IPS-20b (cell line): Measurements from ENCODE around the gene NAALADL2.

Experiments
- H3K27ac ChIP-seq: one replicate; pipeline ENCODE4 v1.5.1; 2013; ENCODE audit warnings: low read length
- H3K27me3 ChIP-seq: 2 replicates; pipeline ENCODE4 v1.6.1; 2013; ENCODE audit warnings: mild to moderate bottlenecking, low read length, inconsistent platforms; ENCODE audit not compliant: insufficient read depth
- H3K36me3 ChIP-seq: 2 replicates; pipeline ENCODE4 v1.6.1; 2013; ENCODE audit warnings: low read depth, mild to moderate bottlenecking, inconsistent platforms, low read length, moderate library complexity; ENCODE audit not compliant: insufficient read depth
- H3K4me1 ChIP-seq: 2 replicates; pipeline ENCODE4 v1.6.1; 2013; ENCODE audit warnings: mild to moderate bottlenecking, control low read depth, inconsistent platforms, low read length, moderate library complexity; ENCODE audit not compliant: insufficient read depth
- H3K4me3 ChIP-seq: 2 replicates; pipeline ENCODE4 v1.5.1; 2013; ENCODE audit warnings: mild to moderate bottlenecking, low read length, inconsistent platforms
- H3K9ac ChIP-seq: 2 replicates; pipeline ENCODE4 v1.6.1; 2013; ENCODE audit warnings: low read depth, mild to moderate bottlenecking, inconsistent platforms, low read length, moderate library complexity
- H3K9me3 ChIP-seq: 2 replicates; pipeline ENCODE4 v1.6.1; 2013; ENCODE audit warnings: mild to moderate bottlenecking, low read depth, low read length, inconsistent platforms; ENCODE audit not compliant: insufficient read depth

Gene NAALADL2

GRCh38 chr3:175274056-175274455, 414.9 kb downstream of the NAALADL2 start:
- no peak overlapping the region for H3K27ac ChIP-seq
- H3K36me3 ChIP-seq = no peaks in the 10 kb centered on the region
- H3K9ac ChIP-seq = no peak overlapping the region
- no peak overlapping the region for H3K4me3 ChIP-seq
- no peaks in the 10 kb centered on the region for H3K9me3 ChIP-seq
- H3K4me1 ChIP-seq = no peaks in the 10 kb centered on the region
- no peaks in the 10 kb centered on the region for H3K27me3 ChIP-seq

DNA sequence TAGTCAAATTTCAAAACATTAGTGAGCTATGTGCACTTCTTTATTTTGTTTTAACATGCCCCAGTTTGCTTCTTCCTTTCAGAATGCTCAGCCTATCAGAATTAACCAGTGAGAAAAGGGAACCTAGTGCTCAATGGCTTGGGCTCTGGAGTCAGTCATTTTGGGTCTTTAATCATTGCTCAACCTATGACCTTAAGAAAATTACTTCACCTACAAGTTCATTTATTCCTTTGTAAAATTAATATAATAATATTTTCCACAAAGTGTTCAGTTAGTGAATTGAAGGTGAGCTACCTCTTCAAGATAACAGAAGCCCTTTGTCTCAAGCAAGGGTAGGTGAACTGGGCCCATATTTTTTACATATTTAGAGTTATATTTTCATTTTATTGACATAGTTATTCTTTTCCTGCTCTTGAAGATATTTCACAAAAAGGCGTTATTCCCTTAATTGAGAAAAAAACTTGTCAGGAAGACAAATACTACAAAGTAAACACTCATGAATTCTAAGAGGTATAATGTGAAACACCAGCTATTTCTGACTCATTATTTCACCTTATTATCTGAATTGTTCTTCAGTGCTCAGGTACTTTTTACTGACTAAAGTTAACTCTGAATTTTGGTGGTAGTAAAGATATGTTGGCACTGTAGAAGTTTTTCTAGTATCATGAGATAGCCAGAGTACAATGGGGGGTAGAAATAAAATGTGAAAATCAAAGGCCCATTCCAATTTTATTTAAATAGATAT, 415.5 kb downstream of the NAALADL2 start:
- no peak overlapping the region for H3K4me3 ChIP-seq
- H3K27ac ChIP-seq = no peak overlapping the region
- H3K9ac ChIP-seq = no peak overlapping the region

DNA sequence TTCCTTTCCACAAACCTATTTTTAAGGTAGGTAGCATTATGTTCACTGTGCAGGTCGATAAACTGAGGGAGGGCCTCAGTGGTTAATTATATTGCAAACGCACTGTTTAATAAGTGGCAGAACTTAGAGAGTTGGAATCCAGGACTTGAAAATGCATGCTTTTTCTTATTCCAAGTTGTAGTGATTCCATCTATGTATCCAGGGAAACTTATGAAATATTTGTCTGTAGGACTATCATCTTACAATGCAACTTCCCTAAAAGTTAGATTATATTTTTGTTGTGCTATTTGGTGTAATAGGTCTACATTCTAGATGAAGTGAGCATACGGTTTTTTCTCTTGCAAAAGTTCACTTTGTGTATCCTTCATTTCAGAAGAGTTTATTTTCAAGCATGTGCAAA, 419.5 kb downstream of the NAALADL2 start:
- Histone ChIP-seq H3K9ac (no peak overlapping the region), H3K4me1 (no peaks in the 10 kb centered on the region), H3K9me3 (no peaks in the 10 kb centered on the region), H3K27ac (no peak overlapping the region), H3K36me3 (no peaks in the 10 kb centered on the region), H3K27me3 (no peaks in the 10 kb centered on the region), H3K4me3 (no peak overlapping the region)

More for the DNA sequence above, 415.5 kb downstream of the NAALADL2 start:
- H3K9me3 ChIP-seq = no peaks in the 10 kb centered on the region
- no peaks in the 10 kb centered on the region for H3K27me3 ChIP-seq
- no peaks in the 10 kb centered on the region for H3K36me3 ChIP-seq
- no peaks in the 10 kb centered on the region for H3K4me1 ChIP-seq

- no peaks in the 10 kb centered on the region for H3K4me1 ChIP-seq
- H3K36me3 ChIP-seq = no peaks in the 10 kb centered on the region
- H3K27ac ChIP-seq = no peak overlapping the region
- no peaks in the 10 kb centered on the region for H3K9me3 ChIP-seq
- no peak overlapping the region for H3K4me3 ChIP-seq
- H3K27me3 ChIP-seq = no peaks in the 10 kb centered on the region
- no peak overlapping the region for H3K9ac ChIP-seq
Measured at GRCh38 chr3:175279457-175279856, 420.3 kb downstream of the NAALADL2 start.

- Histone ChIP-seq H3K9me3 (no peaks in the 10 kb centered on the region), H3K27ac (no peak overlapping the region), H3K27me3 (no peaks in the 10 kb centered on the region), H3K9ac (no peak overlapping the region), H3K4me1 (no peaks in the 10 kb centered on the region), H3K4me3 (no peak overlapping the region), H3K36me3 (no peaks in the 10 kb centered on the region)
Measured at GRCh38 chr3:175279911-175280310, 420.8 kb downstream of the NAALADL2 start.

DNA sequence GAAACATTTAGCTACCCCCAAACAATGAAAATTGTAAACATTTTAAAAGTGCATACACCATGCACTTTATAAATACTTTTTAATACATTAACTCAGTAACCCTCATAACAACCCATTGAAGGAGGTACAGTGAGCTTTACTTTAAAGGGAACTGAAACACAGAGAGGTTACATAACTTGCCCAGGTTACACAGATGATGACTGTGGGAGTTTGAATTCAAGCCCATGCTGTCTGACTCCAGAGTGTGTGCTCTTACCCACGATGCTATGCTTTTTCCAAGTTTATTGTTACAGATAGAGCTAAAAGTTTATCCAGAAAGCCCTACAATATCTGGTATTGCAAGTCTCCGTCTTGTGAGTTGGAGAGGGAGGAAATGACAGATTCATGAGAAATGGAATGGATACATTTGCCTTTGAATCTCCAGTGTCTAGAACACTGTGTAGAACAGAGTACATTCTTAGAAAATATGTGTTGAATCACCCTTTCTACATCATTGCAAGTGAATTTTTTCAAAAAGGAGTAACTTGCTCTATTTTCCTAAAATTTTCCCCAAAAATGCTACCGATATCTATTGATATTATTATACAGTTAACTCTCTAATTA, 428.3 kb downstream of the NAALADL2 start:
- Histone ChIP-seq H3K9me3 (no peaks in the 10 kb centered on the region), H3K4me3 (no peak overlapping the region), H3K36me3 (no peaks in the 10 kb centered on the region), H3K4me1 (no peaks in the 10 kb centered on the region), H3K9ac (no peak overlapping the region), H3K27me3 (no peaks in the 10 kb centered on the region), H3K27ac (no peak overlapping the region)

- H3K27ac ChIP-seq = no peak overlapping the region
- no peaks in the 10 kb centered on the region for H3K27me3 ChIP-seq
- no peaks in the 10 kb centered on the region for H3K4me1 ChIP-seq
- H3K36me3 ChIP-seq = no peaks in the 10 kb centered on the region
- no peaks in the 10 kb centered on the region for H3K9me3 ChIP-seq
- H3K4me3 ChIP-seq = no peak overlapping the region
- no peak overlapping the region for H3K9ac ChIP-seq
Measured at GRCh38 chr3:175288621-175289020, 429.5 kb downstream of the NAALADL2 start.

DNA sequence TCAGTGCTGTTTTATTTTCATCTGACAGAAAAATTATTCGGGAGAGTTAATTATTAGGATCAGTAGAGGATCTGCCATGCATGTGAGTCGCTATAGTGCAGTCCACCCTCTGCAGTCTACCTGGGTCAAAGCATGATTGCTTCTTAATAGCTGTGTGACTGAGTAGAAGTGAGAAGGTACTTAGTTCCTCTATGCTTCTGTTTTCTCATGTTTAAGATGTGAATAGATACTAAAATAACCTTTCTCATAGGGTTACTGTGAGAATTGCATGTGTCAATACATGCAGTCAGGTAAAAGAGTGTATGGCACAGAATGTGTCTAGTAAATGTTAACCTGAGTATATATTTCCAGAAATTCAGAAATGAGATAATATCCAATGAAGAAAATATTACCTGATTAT, 435.7 kb downstream of the NAALADL2 start:
- Histone ChIP-seq H3K4me1 (no peaks in the 10 kb centered on the region), H3K27ac (no peak overlapping the region), H3K9me3 (no peaks in the 10 kb centered on the region), H3K9ac (no peak overlapping the region), H3K36me3 (no peaks in the 10 kb centered on the region), H3K4me3 (no peak overlapping the region), H3K27me3 (no peaks in the 10 kb centered on the region)

GRCh38 chr3:175295248-175296130, 436.4 kb downstream of the NAALADL2 start:
- no peaks in the 10 kb centered on the region for H3K27me3 ChIP-seq
- H3K4me3 ChIP-seq = no peak overlapping the region
- no peaks in the 10 kb centered on the region for H3K36me3 ChIP-seq
- no peak overlapping the region for H3K27ac ChIP-seq
- H3K9me3 ChIP-seq = no peaks in the 10 kb centered on the region
- no peaks in the 10 kb centered on the region for H3K4me1 ChIP-seq
- no peak overlapping the region for H3K9ac ChIP-seq

DNA sequence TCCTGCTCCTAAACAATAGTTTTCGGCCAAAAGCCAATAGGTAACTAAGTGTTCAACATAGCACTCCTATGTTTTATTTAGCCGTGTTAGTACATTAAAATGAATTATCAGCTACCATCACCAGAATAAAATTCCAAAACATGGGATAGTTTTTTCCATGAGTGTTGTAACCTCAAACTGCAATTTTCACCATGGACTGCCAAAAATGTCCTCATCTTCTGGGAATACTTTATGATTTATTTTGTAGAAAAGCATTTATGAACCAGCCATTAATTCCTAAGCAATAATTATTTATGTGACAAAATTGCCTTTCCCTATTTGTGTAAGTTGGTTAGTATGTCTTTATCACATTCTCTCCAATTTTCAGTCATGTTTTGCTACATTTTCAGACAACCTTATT, 438.1 kb downstream of the NAALADL2 start:
- no peaks in the 10 kb centered on the region for H3K36me3 ChIP-seq
- H3K4me3 ChIP-seq = no peak overlapping the region
- H3K4me1 ChIP-seq = no peaks in the 10 kb centered on the region
- H3K27ac ChIP-seq = no peak overlapping the region
- H3K9me3 ChIP-seq = no peaks in the 10 kb centered on the region; the same call in 1 of the 2 replicates
- H3K9ac ChIP-seq = no peak overlapping the region
- H3K27me3 ChIP-seq = no peaks in the 10 kb centered on the region

GRCh38 chr3:175301741-175302140, 442.6 kb downstream of the NAALADL2 start:
- Histone ChIP-seq H3K9ac (no peak overlapping the region), H3K9me3 (no peaks in the 10 kb centered on the region; the same call in 1 of the 2 replicates), H3K27me3 (no peaks in the 10 kb centered on the region)

More at GRCh38 chr3:175301741-175302140, 442.6 kb downstream of the NAALADL2 start:
- H3K4me3 ChIP-seq = no peak overlapping the region
- no peaks in the 10 kb centered on the region for H3K4me1 ChIP-seq
- no peaks in the 10 kb centered on the region for H3K36me3 ChIP-seq
- no peak overlapping the region for H3K27ac ChIP-seq
